ENCODE results near the gene SRCAP.

SRCAP gene

DNA sequence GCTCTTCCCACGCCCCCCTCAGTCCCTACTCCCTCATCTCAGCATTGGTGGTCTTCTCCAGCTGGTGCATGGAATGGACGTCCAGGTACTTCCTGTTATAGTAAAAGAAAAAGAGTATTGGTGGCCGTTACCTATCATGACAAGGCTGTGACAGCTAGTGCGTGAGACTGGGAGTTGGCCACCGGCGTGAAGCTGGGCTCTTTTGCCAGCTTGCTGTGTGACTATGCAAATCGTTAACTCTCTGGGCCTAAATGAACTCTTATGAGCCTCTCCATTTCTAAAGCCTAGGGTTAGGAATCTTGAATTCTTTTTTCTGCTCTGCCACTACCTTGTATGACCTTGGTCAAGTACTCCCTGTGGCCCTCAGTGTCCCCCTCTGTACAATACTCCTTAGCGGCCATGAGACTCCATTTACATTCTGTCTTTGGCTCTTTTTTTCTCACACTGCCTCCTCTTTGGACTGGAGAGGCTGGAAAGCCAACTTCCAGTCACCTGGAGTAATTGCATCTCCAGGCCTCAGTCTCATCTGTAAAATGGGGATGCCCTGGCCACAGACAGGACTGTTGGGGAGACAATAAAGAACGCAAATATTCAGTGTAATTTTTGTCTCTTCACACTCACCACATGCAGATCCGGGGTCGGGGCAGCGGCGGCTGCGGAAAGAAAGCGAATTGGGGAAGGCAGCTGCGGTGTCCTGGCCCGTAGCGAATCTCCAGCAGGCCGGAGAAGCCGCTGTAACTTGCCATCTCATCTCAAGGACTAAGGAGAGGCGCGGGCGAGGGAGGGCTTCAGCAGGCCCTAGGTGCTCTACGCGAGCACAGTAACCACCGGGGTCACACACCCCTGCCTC, 61.8 kb downstream of the SRCAP start:
- DNase-seq = no peak

DNA sequence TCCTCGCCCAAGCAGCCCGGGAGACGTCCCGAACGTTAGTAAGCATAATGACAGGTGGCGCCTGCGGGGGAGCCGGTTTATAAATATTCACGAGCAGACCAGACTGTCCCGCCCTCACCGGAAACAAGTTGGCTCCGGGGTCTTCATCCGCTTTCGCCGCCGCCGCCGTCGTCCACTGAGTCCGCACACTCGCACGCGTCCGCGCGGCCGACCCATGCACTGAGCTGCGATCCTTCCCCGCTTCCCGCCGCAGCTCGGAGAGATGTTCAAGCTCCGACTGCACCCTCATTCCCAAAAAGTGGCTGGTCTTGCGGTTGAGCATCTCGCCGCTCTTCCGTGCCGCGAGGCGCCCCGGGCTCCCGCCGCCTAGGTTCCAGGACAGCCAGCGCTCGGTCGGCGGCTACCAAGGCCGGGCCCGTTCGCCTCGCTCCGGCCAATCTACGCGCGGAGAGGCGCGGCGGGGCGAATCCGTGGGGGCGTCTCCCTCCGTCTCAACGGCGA, 62.5 kb downstream of the SRCAP start:
- DNase-seq = no peak

DNA sequence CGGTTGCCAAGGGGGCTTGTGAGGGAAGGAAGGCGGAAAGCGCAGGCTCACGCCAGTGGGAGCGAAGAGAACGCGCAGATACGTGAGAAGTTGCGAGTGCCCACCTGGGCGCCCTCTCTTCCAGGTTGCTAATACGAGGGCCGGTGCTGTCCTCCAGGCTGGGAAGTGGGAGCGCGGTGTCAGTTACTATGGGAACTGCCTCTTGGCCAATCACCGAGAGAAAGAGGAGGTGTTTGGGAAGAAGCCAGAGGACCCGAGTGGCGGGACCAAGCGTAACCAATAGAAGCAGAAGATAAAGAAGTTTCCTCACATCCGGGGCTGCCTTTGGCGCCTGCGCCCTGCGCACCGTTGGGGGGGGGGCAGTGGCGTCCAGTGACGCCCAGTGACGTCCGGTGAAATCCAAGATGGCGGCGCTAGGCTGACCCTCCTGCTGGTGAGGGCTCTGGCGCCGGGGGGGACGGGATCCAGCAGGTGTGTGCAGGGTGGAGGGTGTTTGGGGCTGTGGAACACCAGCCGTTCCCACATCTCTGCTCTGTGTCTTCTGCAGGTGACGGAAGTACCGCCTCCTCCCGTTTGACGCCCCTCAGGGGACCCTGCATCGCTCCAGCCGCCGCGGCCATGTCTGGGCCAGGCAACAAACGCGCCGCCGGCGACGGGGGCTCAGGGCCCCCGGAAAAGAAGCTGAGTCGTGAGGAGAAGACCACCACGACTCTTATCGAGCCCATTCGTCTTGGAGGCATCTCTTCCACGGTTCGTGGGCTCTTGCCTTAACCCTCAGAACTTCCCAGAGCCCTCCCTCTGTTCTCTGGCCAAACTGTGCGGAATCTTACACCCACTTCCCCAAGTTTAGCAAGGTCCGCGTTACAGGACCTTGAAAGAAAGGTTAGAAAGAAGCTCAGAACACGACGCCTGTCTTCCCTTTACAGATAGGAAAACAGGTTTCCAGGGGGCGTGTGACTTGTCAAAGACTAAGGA, 63.2 kb downstream of the SRCAP start, which contains the start of the genes CFAP119 and RNF40:
TSS of gene CFAP119 (minus strand) at position 135 of the 975 bp plus-strand sequence. CDS start 314 bp downstream, outside the sequence.
TSS of gene RNF40 (plus strand) at position 395 of the 975 bp plus-strand sequence. CDS start at position 619, 224 bp downstream.
- peak; percentile 92 for DNase-seq

DNA sequence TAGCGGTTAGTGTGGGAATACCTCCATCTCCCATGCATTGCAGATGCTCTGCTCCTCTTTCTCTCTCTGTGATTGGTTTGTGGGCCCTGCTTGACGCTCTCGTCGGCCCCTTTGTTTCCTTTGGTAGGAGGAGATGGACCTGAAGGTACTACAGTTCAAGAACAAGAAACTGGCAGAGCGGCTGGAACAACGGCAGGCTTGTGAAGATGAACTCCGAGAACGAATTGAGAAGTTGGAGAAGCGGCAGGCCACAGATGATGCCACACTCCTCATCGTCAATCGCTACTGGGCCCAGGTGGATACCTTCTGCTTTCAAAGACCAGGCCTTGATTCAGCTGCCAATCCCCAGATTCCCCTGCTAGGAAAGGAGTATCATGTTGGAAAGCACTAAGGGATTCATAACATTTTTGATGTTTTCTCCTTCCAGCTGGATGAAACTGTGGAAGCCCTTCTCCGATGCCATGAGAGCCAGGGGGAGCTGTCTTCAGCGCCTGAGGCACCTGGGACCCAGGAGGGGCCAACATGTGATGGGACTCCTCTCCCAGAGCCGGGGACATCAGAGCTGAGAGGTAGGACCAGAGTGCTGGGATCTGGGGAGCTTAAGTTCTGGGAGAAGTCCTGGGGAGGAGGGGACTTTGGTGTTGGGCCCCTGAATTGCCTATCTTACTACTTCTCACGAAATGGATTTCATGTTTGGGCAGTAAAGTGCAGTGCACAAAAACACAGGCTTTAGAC, 64.2 kb downstream of the SRCAP start:
- no peak for DNase-seq

DNA sequence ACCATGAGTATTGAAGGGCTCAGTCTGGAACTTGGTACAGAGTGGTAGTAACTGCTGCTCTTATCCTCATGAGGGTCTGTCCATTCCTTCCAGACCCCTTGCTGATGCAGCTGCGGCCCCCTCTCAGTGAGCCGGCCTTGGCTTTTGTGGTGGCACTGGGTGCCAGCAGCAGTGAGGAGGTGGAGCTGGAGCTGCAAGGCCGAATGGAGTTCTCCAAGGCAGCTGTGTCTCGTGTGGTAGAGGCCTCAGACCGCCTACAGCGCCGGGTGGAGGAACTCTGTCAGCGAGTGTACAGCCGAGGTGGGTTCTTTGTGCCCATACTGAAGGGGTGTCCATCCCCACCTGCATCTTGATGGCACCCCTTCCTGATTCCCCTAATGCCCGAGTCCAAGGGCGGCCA, 65.1 kb downstream of the SRCAP start:
- no peak for DNase-seq

DNA sequence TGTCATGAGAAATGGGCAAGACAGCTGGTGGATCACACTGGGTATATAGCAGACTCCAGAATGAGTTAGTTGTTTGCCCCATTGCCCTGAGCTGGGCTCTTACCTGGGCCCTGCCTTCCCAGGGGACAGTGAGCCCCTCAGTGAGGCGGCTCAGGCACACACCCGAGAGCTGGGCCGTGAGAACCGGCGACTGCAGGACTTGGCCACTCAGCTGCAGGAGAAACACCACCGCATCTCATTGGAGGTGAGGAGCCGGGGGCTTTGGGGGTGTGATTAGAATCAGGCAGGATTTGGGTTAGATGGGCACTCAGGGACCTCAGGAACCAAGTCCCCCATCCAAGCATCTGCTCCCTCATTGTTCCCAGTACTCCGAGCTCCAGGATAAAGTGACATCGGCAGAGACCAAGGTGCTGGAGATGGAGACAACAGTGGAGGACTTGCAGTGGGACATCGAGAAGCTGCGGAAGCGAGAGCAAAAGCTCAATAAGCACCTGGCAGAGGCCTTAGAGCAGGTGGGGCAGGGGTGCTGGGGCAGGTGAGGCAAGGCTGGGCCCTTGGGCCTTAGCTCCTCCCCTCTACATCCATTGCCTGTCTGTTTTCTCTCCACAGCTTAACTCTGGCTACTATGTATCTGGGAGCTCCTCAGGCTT, 66.0 kb downstream of the SRCAP start:
- DNase-seq = no peak

DNA sequence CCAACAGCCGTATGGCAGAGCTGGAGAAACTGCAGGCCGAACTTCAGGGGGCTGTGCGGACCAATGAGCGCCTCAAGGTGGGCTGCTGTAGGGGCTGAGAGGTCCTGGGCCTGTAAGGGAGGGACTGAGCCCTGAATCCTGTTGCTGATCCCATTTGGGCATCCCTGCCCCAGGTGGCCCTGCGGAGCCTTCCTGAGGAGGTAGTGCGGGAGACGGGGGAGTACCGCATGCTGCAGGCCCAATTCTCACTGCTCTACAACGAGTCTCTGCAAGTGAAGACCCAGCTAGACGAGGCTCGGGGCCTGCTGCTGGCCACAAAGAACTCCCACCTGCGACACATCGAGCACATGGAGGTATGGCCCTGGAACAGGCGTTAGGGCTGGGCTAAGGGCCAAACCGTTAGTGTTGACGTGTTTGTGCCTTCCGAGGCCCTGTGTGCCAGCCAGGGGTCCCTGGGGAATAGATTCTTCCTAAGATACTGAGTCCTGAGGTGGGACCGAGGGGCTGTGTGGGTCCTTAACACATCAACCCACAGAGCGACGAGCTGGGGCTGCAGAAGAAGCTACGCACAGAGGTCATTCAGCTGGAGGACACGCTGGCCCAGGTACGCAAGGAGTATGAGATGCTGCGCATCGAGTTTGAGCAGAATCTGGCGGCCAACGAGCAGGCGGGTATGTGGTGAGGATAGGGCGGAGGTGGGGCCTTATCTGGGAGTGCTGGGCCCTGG, 67.4 kb downstream of the SRCAP start:
- no peak for DNase-seq

DNA sequence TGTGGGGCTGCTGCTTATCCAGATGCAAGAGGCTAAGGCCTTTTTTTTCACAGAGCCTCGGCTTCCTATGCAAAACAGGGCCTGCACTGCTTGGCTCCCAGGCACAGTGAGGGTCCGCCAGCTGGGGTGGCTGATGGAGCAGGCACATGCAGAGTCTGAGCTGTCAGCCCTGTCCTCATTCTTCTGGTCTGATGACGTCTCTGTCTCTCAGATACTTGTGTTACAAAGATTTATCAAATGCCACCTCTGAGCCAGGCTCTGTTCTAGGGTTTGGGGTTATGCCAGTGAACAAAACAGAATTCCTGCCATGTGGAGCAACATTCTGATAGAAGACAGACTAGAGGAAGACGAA, 67.9 kb downstream of the SRCAP start:
- no peak for DNase-seq

DNA sequence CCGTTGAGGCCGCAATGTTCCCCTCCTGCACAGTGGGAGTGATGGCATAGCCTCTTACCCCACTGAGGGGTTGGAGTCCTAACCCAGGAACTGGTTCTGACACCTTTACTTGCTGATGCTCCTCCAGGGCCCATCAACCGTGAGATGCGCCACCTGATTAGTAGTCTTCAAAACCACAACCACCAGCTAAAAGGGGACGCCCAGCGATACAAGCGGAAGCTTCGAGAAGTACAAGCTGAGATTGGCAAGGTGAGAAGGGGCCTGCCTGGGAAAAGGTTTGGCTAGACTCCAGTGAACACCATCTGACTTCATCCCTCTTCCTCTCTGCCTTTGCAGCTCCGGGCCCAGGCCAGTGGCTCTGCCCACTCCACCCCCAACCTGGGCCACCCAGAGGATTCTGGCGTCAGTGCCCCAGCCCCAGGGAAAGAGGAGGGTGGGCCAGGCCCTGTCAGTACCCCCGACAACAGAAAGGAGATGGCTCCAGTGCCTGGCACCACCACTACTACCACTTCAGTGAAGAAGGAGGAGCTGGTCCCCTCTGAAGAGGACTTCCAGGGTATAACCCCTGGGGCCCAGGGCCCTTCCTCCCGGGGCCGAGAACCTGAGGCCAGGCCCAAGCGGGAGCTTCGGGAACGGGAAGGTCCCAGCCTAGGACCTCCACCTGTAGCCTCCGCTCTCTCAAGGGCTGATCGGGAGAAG, 68.9 kb downstream of the SRCAP start:
- DNase-seq = no peak

DNA sequence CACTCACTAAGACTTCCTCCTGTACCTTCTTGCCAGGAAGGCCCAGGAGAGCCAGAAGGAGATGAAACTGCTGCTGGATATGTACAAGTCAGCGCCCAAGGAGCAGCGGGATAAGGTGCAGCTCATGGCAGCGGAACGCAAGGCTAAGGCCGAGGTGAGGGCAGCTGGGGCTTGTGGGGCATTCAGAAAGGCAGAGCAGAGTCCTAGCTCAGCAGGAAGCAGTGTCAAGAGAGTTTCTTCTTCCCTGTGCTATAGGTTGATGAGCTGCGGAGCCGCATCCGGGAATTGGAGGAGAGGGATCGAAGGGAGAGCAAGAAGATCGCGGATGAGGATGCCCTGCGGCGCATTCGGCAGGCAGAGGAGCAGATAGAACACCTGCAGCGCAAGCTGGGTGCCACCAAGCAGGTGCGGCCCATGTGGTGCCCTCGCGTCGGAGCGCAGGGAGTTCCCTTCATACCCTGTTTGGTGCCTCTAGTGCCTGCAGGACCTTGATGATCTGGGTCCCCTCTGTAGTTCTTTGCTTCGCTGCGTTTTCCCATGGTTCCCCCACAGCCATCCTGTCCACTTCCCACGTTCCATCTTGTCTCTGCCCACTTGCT, 69.7 kb downstream of the SRCAP start:
- no peak for DNase-seq

DNA sequence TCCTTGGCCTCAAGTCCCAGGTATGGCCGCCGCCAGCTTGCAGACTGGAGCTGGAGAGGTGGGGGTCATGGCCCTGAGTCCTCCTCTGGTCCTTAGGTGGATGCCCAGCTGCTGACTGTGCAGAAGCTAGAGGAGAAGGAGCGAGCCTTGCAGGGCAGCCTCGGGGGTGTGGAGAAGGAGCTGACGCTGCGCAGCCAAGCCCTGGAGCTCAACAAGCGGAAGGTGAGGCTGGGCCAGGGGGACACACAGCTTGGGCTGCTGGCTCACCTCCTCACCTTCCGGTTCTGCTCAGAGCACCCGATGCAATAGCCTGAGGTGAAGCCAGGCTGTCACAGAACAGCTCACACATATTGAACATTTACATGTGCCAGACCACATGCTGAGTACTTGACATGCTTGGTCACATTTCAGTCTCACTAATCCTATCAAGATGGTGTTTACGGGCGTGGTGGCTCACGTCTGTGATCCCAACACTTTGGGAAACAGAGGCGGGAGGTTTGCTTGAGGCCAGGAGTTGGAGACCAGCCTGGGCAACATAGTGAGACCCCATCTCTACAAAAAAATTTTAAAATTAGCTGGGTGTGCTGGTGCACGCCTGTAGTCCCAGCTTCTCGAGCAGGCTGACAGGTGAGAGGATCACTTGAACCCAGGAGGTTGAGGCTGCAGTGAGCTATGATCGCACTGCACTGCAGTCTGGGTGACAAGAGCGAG, 70.6 kb downstream of the SRCAP start:
- DNase-seq = no peak

DNA sequence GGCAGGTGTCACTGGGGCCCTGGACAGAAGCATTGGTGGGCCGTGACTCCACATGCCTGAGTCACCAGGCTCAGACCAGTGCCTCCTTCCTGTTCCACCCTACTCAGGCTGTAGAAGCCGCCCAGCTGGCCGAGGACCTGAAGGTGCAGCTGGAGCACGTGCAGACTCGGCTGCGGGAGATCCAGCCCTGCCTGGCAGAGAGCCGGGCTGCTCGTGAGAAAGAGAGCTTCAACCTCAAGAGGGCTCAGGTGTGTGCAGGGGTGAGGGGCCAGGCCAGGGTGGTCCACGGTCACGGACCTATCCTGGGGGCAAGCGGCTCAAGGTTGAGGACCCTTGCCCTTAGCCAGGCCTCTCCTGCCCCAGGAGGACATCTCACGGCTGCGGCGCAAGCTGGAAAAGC, 72.8 kb downstream of the SRCAP start:
- DNase-seq = no peak

DNA sequence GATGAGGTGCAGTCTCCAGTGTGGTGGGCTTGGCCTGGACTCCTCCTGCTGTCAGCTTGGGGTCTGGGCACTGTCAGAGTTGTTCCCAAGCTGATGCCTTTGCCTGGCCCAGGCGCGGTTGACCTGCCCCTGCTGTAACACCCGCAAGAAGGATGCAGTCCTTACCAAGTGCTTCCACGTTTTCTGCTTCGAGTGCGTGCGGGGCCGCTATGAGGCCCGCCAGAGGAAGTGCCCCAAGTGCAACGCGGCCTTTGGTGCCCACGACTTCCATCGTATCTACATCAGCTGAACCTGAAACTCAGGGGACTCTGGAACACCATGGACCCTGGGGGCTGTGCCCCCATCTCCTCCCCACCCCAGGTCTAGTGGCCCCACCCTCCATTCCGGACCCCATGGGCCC, 74.9 kb downstream of the SRCAP start:
- DNase-seq = no peak

DNA sequence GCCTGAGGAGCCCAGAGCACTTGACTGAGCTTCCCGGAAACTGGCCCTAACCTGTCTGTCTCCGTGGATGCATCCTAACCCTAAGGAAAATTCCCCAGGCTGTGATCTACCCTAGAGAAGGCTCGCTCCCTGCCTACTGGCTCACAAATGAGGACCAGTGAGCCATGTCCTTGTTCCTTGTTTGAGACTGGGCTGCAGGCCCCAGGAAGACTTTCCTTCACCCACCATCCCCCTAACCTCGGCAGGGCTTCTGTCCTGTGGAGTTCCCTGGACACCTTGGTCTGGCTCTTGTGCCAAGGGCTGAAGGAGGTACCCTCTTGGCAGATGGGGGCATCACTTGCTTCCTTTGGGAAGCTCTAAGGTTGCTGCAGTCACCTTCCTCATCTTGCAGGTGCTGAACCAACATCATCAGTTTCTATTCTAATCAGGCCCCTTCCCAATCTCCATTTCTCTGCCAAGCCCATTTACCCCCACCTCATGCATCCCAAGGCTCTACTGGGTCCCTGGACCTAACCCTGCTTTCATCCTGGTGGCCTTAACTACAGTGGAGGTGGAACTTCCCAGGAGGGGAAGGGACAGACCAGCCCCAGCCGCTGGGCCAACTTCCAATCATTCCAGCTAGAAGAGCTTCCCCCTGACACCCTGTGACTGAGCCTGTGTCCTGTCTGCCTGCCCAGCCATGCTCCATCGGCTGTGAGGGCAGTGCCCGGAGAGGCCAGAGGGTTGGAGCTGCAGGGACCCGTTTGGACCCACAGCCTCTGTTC, 75.6 kb downstream of the SRCAP start:
- DNase-seq = no peak

DNA sequence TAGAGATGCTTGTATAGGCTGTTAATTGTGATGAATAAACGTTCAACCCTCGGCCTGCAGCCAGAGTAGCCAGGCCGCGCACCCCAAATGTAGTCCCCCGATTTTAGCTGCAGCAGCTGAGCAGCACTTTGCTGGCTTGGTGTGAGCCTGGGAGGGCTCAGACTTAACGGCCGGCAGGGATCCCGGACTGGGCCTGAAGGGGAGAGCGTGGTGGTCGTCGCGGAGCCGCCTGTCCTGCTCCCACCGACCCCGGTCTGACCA, 76.1 kb downstream of the SRCAP start:
- DNase-seq = no peak

DNA sequence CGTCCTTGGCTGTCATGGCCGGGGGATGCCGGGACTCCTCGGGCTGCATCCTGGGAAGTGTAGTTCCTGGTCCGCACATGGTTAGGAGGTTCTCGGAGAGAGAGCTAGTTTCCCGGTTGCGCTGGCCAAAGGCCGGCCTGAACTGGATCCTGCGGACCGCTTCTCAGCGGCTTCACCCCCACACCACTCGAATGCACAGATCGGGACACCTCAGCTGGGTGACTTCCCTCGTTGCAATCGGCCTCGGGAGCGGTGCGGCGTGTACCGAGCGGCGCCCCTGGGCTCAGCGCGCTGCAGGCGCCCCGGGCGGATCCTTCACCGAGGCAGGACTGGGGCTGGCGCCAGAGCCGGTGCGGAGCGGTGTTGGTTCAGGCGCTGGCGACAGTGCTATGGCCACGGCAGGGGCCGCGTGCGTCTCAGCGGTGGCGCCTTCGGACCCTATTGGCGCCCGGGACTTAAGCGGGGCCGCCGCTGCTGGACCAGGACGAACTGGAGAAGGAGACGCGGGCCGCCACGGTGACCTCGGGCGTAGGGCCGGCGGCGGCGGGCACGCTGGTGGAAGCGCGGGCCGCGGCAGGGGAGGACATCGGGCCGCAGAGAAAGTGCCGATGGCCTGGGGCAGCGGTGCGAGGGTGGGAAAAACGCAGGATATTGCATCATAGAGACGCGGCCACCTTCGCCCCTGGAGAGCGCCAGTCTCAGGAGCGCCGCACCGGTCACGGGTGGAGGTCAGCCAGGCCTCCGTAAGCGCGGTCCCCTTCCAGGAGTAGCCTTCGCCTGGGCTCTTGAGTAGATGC, 76.6 kb downstream of the SRCAP start:
- peak; percentile 47 for DNase-seq

DNA sequence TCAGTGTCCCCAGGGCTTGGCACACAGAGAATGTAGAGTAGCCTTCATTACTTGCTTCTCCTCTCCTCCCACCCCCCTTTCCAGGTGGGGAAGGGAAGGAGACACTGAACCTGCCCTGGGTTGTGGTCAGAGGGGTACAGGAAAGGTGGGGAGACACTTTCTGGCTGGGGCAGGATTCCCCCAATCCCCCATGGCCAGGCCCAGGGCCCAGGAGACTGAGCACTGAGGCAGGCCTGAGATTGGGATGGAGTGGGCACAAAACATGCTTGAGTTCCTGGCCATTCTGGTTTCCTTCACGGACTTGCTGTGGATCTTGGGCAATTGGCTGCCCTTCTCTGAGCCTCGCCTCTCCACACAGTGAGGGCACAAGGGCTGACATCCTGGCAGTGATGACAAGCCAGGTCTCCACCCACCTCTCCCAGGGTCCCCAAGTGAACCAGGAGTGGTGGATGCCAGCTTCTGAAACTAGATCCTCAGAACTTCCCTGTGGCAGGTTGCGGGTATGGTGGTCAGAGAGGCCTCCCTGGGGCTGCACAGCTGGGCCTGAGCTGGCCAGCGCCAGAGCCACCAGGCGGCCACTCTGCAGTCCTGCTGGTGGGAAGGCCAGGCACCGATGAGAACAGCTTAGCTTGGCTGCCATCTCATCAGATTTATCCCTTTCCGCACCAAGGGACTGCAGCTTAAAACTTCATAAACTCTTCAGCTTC, 78.8 kb downstream of the SRCAP start:
- DNase-seq = no peak
